Hepatocyte (in vitro differentiated cells): ENCODE measurements around the gene LARP4B.

Experiments used
- EZH2 ChIP-seq: fragments of 200-600 bp; sonication (generic); IDR thresholded peaks from 2 replicates; pipeline ENCODE4 v1.6.1; 2016; ENCODE audit warnings: antibody characterized with exemption, mild to moderate bottlenecking, borderline replicate concordance
- EZH2phosphoT487 ChIP-seq: fragments of 200-600 bp; sonication (generic); IDR thresholded peaks from one replicate; pipeline ENCODE4 v1.6.1; 2018; ENCODE audit warnings: antibody characterized with exemption, mild to moderate bottlenecking, low read depth, moderate library complexity; ENCODE audit not compliant: unreplicated experiment, severe bottlenecking
- TF ChIP-seq, protein P1 (sequence below): fragments of 200-600 bp; sonication (generic); IDR thresholded peaks from 2 replicates; pipeline ENCODE4 v1.5.1; 2016; ENCODE audit warnings: antibody characterized with exemption, mild to moderate bottlenecking; ENCODE audit not compliant: poor library complexity

DNA sequence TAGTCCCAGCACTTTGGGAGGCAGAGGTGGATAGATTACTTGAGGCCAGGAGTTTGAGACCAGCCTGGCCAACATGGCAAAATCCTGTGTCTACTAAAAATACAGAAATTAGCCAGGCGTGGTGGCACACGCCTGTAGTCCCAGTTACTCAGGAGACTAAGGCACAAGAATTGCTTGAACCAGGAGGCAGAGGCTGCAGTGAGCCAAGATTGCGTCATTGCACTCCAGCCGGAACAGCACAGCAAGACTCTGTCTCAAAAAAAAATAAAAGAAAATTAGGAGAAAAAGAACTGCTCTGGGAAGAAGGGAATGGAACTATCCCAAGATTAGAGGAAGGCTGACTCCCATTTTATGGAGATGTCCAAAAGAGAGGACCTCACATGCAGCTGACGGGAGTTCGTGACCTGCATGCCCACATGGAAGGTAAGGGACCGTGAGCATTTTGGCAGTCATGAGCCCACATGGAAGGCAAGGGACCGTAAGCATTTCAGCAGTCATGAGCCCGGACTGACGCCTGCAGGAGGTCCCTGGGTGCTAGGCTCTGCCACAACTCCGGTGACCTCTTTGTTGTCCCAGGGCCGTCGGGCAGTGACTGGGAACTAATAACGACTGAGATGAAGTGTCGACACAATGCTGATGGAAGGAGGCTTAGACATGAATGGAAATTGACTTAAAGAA is 38.1 kb upstream of the LARP4B start:
- TF ChIP-seq, protein P1, sequence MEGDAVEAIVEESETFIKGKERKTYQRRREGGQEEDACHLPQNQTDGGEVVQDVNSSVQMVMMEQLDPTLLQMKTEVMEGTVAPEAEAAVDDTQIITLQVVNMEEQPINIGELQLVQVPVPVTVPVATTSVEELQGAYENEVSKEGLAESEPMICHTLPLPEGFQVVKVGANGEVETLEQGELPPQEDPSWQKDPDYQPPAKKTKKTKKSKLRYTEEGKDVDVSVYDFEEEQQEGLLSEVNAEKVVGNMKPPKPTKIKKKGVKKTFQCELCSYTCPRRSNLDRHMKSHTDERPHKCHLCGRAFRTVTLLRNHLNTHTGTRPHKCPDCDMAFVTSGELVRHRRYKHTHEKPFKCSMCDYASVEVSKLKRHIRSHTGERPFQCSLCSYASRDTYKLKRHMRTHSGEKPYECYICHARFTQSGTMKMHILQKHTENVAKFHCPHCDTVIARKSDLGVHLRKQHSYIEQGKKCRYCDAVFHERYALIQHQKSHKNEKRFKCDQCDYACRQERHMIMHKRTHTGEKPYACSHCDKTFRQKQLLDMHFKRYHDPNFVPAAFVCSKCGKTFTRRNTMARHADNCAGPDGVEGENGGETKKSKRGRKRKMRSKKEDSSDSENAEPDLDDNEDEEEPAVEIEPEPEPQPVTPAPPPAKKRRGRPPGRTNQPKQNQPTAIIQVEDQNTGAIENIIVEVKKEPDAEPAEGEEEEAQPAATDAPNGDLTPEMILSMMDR = no peak
- TF ChIP-seq EZH2 = no peak
- no peak for TF ChIP-seq EZH2phosphoT487
